Kasumi-1 (cell line): ENCODE results near the gene FSHR.

Source experiments
- DNase-seq, 2 experiments: peaks; one replicate each; lab custom pipeline; 2025; lab: John Stamatoyannopoulos, UW

FSHR gene

GRCh38 chr2:49029406-49029805, 124.9 kb downstream of the FSHR start:
- DNase-seq = no peak

DNA sequence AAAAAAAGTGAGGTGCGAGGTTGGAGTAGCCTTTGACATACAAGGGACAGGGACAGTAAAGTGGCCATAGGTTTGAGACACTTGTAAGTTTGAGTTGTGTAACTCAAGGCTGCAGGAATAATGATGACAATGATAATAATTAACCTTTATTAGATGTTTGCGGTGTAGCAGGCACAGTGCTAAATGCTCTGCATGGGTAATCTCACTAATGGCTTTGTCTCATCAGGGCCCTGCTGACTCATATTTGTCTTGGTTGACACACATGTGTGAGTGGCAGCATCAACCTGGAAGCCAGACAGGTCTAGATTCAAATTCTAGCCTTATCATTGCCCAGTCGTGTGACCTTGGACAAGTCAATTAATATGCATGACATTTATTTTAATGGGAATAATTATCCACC, 126.2 kb downstream of the FSHR start:
- no peak for DNase-seq

DNA sequence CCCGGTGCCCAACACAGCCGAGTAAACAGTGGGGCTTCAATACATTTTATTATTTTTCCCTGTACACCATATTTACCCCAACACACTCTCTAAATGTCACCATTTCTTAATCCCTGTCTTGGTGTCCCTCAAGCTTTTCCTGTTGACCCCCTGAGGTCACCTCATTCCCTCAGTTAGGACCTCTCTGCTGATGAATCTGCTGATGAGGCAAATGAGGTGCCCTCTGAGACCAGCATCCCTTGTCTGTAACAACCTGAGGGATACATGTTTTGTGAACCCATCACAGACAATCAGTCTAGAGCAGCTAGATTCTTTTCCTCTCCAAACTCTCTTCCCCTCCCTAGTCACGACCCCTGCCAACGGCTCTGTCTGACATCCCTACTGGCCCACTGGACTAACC, 127.6 kb downstream of the FSHR start:
- no peak for DNase-seq

DNA sequence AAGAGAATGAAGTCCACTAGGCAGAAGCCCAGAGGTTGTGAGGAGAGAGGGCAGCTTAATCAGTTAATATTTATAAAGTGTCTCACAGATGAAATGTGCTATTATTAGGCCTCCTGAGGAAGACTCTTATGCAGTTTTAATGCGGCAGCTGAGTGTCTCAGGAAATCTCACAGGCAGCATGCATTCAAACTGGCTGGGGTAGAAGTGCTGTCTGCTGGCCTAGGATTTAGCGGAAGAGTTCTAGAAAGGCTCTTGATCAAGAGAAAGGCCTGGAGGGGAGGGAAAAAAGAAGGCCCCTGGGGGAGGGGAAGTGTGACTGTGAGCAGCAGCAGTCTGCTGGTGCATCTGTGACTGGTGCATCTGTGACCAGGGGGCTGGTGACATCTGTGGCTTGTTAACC, 133.0 kb downstream of the FSHR start:
- DNase-seq = no peak

DNA sequence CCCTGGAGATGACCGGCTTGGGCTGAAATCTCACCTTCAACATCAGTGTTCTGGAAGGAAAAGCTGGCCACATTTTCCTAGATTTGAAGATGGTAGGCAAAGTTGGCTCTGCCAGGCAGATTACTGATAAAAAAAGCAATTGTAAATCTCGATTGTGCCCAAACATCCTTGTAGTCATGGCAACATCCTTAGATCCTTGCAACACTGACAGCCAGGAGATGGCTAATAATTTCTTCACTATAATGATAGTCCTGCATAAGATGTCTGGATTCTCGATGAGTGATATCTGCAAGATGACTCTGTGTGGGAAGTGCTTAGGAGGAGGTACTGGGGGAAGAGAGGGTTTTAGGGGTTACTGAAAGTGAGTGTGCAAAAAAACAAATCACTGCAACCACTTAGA, 149.1 kb downstream of the FSHR start:
- no peak for DNase-seq

GRCh38 chr2:49004036-49004626, 150.2 kb downstream of the FSHR start:
- peak; percentile 56 to 59 for DNase-seq

DNA sequence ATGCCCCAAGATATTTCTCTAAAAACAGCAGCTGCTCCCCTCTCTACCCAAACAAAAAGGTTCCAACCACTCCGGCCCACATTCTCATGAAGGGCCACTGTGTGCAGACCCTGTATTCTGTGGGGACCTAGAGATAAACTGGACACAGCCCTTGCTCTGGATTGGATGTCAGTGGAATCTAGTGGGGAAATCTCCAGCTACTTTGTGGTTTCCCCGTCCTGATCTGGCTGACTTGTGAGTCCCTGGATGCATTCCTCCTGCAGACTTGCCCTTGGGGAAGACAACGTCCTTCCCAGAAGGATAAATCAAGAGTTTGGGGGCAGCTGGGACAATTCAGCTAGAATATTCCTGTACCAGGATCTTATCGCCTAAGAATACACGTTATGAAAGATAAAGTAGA, 151.1 kb downstream of the FSHR start:
- no peak for DNase-seq

DNA sequence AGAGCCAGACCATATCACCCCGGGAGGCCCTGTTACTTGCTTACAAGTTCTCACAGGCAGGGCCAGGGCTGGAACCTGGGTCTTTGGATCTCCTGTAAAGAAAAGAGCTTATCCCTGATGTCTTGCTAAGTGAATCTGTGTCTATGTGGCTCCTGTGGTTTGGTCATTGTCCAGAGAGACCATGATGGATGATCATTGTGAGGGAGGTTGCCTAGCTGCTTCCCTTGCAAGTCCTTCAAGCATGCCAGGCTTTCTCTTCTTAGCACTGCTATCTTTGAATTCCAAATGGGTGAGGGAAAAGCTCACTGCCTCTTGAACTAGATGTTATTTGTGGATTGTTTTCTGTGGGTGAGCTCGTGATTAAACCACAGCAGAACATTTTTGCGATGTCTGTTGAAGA, 151.6 kb downstream of the FSHR start:
- no peak for DNase-seq

DNA sequence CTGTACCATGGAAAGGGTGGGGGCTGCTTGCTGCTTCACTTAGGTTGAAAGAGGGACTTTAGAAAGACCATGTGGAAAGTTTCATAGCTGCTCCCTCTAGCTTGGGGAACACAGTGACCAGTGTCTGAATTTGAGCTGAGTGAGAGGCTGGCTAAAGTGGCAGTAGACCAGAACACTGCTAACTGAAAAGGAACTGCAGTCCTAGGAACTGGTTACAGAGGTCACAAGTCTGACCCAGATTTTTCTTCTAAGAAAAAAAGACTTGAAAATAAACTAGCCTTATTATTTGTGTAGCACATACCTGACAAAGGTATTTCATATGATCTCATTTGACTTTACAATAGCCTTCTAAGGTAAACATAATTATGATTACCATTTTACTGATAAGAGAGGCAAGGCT, 153.6 kb downstream of the FSHR start:
- DNase-seq = no peak

DNA sequence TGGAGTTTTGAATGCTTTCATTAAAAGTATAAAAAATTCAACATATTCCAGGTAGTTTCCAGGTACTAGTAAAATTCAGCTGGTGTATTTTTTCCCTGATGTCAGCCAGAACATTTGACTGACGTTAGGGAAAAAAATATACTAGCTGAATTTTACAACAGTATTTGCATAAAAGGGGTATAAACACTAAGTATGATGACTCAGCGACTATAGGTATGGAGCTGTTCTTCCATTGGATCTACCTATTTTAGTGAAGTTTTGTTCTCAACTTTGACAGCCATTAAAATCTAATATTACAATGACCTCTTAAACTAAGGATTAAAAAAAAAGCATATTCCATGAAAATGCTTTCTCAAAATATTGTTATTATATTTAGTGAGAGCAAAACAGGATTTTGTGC, 155.9 kb downstream of the FSHR start:
- no peak for DNase-seq

DNA sequence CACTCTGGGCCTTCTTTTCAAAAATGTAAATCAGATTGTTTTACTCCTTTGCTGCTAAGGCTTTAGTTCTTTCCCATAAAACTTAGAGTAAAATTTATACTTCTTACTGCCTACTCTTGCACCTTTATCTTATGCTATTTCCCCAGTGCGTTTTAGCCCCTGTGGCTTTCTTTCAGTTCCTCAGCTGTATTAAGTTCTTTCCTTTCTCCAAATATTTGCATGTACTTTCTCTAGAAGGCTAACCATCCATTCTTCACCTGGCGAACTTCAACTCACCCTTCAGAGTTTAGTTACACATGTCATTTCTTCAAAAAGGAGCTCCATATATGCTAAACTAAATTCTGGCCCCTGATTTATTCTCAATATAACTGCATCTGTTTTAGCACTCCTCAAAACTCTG, 160.7 kb downstream of the FSHR start:
- no peak for DNase-seq

DNA sequence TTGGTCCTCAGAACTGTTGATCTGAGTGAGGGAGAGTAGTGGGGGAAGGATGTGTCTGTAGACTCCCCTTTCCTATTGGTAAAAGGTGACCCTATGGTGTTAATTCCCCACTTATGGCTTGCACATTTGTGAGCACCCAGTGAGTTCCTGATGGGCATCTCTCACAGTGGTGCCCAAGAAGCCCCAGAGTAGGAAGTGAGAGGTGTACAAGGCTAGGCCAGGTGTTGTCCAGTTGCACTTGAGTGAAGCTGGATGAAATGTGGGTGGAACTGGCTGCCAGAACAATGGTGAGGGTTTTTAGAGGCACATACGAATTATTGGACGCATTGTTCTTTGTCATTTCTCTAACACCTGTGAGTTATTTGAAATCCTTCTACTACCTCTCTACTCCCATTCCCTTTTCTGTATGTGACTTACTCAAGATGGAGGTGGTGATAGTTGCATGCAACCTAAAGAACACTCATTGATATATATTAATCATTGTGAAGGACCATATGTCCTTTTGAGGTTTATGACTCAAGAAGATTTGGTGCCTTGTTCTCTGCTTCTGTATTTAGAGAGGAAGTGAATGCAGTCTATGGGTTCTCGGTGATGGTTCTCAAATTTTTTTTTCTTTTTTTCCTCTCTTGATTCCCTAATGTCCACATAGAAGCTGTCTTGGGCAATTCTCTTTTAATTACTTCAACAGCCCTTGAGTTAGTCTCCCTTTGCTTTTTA, 162.7 kb downstream of the FSHR start:
- DNase-seq = no peak

GRCh38 chr2:48984922-48985321, 169.4 kb downstream of the FSHR start:
- no peak for DNase-seq

- no peak for DNase-seq
These were observed 170.8 kb downstream of the FSHR start for GRCh38 chr2:48983551-48983950.

DNA sequence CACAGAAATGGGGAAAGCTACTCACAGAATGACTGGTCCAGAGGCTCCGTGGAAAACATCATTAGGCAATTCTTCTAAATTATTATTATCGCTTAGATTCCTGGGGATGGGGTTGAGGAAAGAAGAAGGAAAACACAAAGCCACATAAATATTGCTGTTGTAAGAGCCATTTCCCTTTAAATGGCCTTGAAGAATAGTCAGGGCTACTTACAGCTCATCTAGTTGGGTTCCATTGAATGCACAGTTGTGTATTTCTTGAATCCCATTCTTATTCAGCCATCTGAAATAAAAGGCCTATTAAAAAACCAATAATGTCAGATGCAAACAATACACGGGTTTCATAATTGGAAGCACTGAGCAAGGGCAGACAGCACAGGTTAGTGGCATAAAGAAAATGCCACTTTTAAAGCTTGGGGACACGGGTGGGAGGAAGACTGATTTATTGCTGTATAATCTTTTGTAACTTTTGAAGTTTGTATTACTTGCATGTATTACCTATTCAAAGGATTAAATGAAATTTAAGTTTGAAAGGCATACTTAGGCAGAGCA, 171.4 kb downstream of the FSHR start:
- DNase-seq = no peak

DNA sequence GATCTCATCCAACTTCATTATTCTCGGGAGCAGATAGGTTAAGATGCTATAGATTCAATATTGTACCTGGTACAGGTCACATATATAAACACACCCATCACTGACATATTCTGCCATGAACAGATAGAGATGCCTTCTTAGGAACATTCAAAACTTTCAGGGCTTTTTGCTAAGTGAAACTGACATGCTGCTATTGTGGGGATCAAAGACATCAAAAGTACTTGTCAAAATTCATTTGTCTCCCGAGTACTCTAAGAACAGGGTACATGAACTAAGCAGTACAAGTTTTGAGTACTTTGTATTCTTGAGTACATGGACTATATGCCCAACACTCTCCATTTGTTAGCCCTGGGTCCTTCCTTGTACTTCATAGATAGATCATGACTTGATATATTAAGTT, 173.5 kb downstream of the FSHR start:
- no peak for DNase-seq

GRCh38 chr2:48979691-48980090, 174.6 kb downstream of the FSHR start:
- no peak for DNase-seq

- no peak for DNase-seq
These were observed 176.2 kb downstream of the FSHR start for GRCh38 chr2:48978131-48978530.

DNA sequence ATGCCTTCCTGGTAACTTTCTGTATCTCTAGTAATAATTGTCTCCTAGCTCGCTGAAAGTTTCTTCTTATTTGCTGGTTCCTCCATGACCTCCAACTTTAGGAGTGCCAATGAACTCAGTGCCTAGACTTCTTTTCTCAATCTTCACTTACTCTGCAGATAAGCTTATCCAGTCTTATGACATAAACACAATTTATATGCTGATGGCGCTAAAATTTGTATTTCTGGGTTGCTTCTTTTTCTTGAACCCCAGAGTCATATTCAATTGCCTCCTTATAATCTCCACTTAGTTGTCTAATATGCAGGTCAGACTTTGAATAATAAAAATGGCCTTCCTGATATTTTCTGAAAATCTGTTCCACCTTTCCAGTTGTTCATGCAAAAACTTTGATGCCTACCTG, 182.5 kb downstream of the FSHR start:
- DNase-seq = no peak

DNA sequence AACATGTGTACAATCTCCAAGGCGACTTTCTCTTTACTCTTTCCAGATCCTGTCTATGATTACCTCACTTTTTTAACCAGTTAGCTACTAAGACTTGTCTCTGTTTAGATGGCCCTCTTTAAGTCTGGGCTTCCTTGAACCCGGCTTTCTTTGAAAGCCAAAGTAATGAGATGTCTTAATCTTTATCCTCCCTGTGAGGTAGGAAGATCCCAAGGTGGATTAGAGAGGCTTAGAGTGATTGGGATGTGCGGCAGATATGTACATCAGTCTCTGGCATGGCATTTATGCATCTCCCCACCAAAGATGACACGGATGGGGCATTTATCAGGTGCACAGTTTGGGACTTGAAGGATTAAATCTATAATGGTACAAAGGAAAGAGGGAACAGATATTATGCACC, 186.3 kb downstream of the FSHR start:
- no peak for DNase-seq

- DNase-seq = no peak
These were observed 189.1 kb downstream of the FSHR start for GRCh38 chr2:48965204-48965603.

DNA sequence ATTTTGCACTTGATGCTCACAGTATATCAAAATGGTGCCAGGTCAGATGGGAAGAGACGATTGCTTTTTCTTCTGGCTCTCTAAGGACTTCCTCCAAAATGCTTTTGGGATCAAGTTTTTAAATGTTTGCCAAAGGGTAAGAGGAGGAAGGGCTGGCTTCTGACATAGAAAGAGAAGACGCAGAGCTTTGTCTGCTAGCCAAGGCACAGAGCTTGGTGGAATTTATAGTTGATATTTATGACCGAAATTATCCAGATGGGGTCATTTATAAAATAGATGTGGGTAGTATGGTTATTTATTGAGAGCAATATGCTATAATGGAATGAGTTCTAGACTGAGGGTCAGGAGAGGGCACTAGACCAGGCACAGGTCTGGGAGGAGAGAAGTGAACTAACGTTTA, 193.3 kb downstream of the FSHR start:
- DNase-seq = no peak

GRCh38 chr2:48954935-48955334, 199.4 kb downstream of the FSHR start:
- no peak for DNase-seq

DNA sequence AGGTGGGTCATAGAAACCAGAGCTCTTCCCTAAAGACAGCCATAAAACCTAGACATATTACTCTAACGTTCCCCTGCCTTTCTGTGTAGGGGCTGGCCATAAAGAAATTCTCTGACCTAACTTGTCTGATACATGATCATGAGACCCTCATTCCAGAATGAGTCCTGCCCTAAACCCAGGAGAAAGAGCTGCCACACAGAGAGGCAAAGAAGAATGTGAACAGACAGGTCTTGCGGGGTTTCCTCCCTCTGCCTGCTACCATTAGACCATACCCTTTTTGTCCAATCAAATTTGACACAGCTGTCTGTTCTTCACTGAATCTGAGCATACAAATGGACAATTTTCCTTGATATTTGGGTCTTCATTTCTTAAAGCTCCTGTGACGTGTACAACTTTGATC, 200.0 kb downstream of the FSHR start:
- no peak for DNase-seq
